HL-60 (cell line): Measurements from ENCODE around the gene PTPRG.

ENCODE experiments used
- CTCF ChIP-seq: IDR thresholded peaks from one replicate; pipeline ENCODE4 v1.5.1; 2011; ENCODE audit warnings: low read length, control low read depth, inconsistent platforms; ENCODE audit not compliant: insufficient read depth
- POLR2AphosphoS5 ChIP-seq: IDR thresholded peaks from 2 replicates; pipeline ENCODE4 v1.6.1; 2012; ENCODE audit warnings: low read depth
- TF ChIP-seq, protein P1 (sequence below): IDR thresholded peaks from 2 replicates; pipeline ENCODE4 v1.6.1; 2012; ENCODE audit warnings: low read depth; ENCODE audit not compliant: insufficient replicate concordance

DNA sequence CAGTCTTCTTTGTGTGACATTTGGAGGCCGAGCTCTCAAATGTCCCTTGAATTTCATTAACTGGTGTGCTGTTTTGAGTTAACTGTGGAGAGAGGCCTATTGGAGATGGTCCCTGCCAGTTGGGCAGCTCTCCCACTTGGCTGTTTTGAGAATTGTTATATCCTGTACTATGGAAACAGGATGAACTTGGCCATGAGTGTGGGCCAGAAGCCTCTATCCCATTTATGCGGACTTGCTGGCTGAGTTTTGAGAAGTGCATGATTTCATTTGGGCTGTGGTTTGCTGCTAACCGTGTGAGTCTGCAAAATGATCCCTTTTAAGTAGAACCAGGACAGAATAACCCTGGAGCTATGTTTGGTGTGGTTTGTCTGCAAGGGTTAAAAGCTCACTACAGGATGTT is 366.0 kb downstream of the PTPRG start:
- TF ChIP-seq CTCF (no peak), POLR2AphosphoS5 (no peak)
- TF ChIP-seq, protein P1, sequence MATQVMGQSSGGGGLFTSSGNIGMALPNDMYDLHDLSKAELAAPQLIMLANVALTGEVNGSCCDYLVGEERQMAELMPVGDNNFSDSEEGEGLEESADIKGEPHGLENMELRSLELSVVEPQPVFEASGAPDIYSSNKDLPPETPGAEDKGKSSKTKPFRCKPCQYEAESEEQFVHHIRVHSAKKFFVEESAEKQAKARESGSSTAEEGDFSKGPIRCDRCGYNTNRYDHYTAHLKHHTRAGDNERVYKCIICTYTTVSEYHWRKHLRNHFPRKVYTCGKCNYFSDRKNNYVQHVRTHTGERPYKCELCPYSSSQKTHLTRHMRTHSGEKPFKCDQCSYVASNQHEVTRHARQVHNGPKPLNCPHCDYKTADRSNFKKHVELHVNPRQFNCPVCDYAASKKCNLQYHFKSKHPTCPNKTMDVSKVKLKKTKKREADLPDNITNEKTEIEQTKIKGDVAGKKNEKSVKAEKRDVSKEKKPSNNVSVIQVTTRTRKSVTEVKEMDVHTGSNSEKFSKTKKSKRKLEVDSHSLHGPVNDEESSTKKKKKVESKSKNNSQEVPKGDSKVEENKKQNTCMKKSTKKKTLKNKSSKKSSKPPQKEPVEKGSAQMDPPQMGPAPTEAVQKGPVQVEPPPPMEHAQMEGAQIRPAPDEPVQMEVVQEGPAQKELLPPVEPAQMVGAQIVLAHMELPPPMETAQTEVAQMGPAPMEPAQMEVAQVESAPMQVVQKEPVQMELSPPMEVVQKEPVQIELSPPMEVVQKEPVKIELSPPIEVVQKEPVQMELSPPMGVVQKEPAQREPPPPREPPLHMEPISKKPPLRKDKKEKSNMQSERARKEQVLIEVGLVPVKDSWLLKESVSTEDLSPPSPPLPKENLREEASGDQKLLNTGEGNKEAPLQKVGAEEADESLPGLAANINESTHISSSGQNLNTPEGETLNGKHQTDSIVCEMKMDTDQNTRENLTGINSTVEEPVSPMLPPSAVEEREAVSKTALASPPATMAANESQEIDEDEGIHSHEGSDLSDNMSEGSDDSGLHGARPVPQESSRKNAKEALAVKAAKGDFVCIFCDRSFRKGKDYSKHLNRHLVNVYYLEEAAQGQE: no peak
